PC-3 (cell line): ENCODE results near the gene PRSS21.

Experiments
- EZH2 ChIP-seq: fragments of 300-600 bp; sonication (generic); IDR thresholded peaks from one replicate; pipeline ENCODE4 v1.6.1; 2017; ENCODE audit warnings: antibody characterized with exemption, mild to moderate bottlenecking, low read length; ENCODE audit not compliant: unreplicated experiment
- EZH2phosphoT487 ChIP-seq: fragments of 300-600 bp; sonication (generic); IDR thresholded peaks from 2 replicates; pipeline ENCODE4 v1.6.1; 2018; ENCODE audit warnings: mild to moderate bottlenecking, antibody characterized with exemption, low read length, borderline replicate concordance
- TF ChIP-seq, protein P1 (sequence below): fragments of 300-600 bp; sonication (generic); conservative IDR thresholded peaks from 2 replicates; pipeline ENCODE4 v1.5.1; 2017; ENCODE audit warnings: antibody characterized with exemption, low read depth, mild to moderate bottlenecking, low read length

- TF ChIP-seq, protein P1, sequence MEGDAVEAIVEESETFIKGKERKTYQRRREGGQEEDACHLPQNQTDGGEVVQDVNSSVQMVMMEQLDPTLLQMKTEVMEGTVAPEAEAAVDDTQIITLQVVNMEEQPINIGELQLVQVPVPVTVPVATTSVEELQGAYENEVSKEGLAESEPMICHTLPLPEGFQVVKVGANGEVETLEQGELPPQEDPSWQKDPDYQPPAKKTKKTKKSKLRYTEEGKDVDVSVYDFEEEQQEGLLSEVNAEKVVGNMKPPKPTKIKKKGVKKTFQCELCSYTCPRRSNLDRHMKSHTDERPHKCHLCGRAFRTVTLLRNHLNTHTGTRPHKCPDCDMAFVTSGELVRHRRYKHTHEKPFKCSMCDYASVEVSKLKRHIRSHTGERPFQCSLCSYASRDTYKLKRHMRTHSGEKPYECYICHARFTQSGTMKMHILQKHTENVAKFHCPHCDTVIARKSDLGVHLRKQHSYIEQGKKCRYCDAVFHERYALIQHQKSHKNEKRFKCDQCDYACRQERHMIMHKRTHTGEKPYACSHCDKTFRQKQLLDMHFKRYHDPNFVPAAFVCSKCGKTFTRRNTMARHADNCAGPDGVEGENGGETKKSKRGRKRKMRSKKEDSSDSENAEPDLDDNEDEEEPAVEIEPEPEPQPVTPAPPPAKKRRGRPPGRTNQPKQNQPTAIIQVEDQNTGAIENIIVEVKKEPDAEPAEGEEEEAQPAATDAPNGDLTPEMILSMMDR, result no peak
- TF ChIP-seq EZH2, result no peak
- TF ChIP-seq EZH2phosphoT487, result no peak
Measured at GRCh38 chr16:2856061-2856670, 39.1 kb downstream of the PRSS21 start.
